HEK293 (cell line): ENCODE data around the gene SLC30A10.

Source experiments
- GLI4 ChIP-seq: fragments of 450-650 bp; formaldehyde crosslinking; IDR thresholded peaks from 2 replicates; pipeline ENCODE4 v1.5.1; 2016; ENCODE audit warnings: missing biosample characterization, missing genetic modification characterization
- PRDM1 ChIP-seq: fragments of 450-650 bp; formaldehyde crosslinking; IDR thresholded peaks from 2 replicates; pipeline ENCODE4; 2016; ENCODE audit warnings: missing biosample characterization, missing genetic modification characterization
- ZBTB1 ChIP-seq: fragments of 450-650 bp; formaldehyde crosslinking; IDR thresholded peaks from 2 replicates; pipeline ENCODE4 v1.5.1; 2016; ENCODE audit warnings: missing biosample characterization, missing genetic modification characterization
- ZBTB8A ChIP-seq: fragments of 450-650 bp; formaldehyde crosslinking; IDR thresholded peaks from 2 replicates; pipeline ENCODE4 v1.5.1; 2016; ENCODE audit warnings: missing biosample characterization, missing genetic modification characterization
- ZNF10 ChIP-seq: fragments of 450-650 bp; formaldehyde crosslinking; IDR thresholded peaks from 2 replicates; pipeline ENCODE4 v1.5.1; 2017; ENCODE audit warnings: missing biosample characterization, missing genetic modification characterization
- ZNF146 ChIP-seq: fragments of 450-650 bp; formaldehyde crosslinking; IDR thresholded peaks from 2 replicates; pipeline ENCODE4 v1.5.1; 2016; ENCODE audit warnings: missing biosample characterization, missing genetic modification characterization
- ZNF211 ChIP-seq: fragments of 450-650 bp; formaldehyde crosslinking; IDR thresholded peaks from 2 replicates; pipeline ENCODE4 v1.5.1; 2016; ENCODE audit warnings: low read depth, missing biosample characterization, missing genetic modification characterization
- ZNF266 ChIP-seq: fragments of 450-650 bp; formaldehyde crosslinking; IDR thresholded peaks from 2 replicates; pipeline ENCODE4 v1.5.1; 2016; ENCODE audit warnings: missing biosample characterization, missing genetic modification characterization, low read depth
- ZNF274 ChIP-seq, 2 experiments: fragments of 200-500 bp in 1 of 2; fragments of 450-650 bp in 1 of 2; sonication (Bioruptor generic) in 1 of 2; formaldehyde crosslinking in 1 of 2; IDR thresholded peaks; 2 replicates each; pipeline versions ENCODE4 v1.5.1 to v1.6.1; 2014 to 2016; ENCODE audit warnings: borderline replicate concordance in 1 of 2, inconsistent platforms in 1 of 2, low read length in 1 of 2, missing biosample characterization in 1 of 2, missing genetic modification characterization in 1 of 2
- ZNF354C ChIP-seq: fragments of 450-650 bp; formaldehyde crosslinking; IDR thresholded peaks from 2 replicates; pipeline ENCODE4 v1.5.1; 2016; ENCODE audit warnings: missing biosample characterization, missing genetic modification characterization, low read depth, borderline replicate concordance
- TF ChIP-seq, protein P1 (sequence below): fragments of 450-650 bp; formaldehyde crosslinking; IDR thresholded peaks from 2 replicates; pipeline ENCODE4 v1.5.1; 2016; ENCODE audit warnings: missing biosample characterization, missing genetic modification characterization
- TF ChIP-seq, protein P2 (sequence below): fragments of 450-650 bp; formaldehyde crosslinking; IDR thresholded peaks from 2 replicates; pipeline ENCODE4 v1.5.1; 2016; ENCODE audit warnings: missing biosample characterization, missing genetic modification characterization
- TF ChIP-seq, protein P3 (sequence below): sonication (generic); formaldehyde crosslinking; IDR thresholded peaks from 2 replicates; pipeline ENCODE4 v1.8.1; 2022; ENCODE audit warnings: mild to moderate bottlenecking, moderate library complexity, missing genetic modification reagents

DNA sequence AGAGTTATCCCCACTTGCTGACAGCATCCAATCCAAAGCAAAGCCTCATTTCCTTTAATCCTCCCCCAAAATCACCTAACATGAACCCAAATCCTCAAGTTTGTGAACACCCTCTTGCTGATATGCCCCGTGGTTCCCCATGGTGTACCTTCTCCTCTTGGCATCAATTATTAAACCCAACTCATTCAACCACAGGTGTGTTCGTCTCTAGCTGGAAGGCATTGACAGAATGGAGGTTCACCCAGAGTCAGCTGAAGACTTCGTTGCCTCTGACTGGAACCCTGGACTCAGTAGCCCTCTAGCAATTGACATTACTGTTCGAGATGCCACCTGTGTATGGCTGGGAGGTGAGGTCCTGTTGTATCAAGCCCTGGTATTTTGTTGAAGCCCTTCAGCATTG is 22.8 kb downstream of the SLC30A10 start:
- TF ChIP-seq ZNF10: no peak
- TF ChIP-seq, protein P1, sequence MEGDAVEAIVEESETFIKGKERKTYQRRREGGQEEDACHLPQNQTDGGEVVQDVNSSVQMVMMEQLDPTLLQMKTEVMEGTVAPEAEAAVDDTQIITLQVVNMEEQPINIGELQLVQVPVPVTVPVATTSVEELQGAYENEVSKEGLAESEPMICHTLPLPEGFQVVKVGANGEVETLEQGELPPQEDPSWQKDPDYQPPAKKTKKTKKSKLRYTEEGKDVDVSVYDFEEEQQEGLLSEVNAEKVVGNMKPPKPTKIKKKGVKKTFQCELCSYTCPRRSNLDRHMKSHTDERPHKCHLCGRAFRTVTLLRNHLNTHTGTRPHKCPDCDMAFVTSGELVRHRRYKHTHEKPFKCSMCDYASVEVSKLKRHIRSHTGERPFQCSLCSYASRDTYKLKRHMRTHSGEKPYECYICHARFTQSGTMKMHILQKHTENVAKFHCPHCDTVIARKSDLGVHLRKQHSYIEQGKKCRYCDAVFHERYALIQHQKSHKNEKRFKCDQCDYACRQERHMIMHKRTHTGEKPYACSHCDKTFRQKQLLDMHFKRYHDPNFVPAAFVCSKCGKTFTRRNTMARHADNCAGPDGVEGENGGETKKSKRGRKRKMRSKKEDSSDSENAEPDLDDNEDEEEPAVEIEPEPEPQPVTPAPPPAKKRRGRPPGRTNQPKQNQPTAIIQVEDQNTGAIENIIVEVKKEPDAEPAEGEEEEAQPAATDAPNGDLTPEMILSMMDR (tag by site-specific recombination): no peak
- no peak for TF ChIP-seq ZBTB1 (tag by site-specific recombination)
- no peak for TF ChIP-seq PRDM1 (tag by site-specific recombination)
- no peak for TF ChIP-seq ZBTB8A (tag by site-specific recombination)
- no peak for TF ChIP-seq ZNF266 (tag by site-specific recombination)
- TF ChIP-seq, protein P2, sequence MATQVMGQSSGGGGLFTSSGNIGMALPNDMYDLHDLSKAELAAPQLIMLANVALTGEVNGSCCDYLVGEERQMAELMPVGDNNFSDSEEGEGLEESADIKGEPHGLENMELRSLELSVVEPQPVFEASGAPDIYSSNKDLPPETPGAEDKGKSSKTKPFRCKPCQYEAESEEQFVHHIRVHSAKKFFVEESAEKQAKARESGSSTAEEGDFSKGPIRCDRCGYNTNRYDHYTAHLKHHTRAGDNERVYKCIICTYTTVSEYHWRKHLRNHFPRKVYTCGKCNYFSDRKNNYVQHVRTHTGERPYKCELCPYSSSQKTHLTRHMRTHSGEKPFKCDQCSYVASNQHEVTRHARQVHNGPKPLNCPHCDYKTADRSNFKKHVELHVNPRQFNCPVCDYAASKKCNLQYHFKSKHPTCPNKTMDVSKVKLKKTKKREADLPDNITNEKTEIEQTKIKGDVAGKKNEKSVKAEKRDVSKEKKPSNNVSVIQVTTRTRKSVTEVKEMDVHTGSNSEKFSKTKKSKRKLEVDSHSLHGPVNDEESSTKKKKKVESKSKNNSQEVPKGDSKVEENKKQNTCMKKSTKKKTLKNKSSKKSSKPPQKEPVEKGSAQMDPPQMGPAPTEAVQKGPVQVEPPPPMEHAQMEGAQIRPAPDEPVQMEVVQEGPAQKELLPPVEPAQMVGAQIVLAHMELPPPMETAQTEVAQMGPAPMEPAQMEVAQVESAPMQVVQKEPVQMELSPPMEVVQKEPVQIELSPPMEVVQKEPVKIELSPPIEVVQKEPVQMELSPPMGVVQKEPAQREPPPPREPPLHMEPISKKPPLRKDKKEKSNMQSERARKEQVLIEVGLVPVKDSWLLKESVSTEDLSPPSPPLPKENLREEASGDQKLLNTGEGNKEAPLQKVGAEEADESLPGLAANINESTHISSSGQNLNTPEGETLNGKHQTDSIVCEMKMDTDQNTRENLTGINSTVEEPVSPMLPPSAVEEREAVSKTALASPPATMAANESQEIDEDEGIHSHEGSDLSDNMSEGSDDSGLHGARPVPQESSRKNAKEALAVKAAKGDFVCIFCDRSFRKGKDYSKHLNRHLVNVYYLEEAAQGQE (tag by site-specific recombination): no peak
- no peak for TF ChIP-seq GLI4 (tag by site-specific recombination)
- TF ChIP-seq ZNF274 (IDR thresholded peaks at IDR 0.05; ENCODE audit: low read length): no peak
- no peak for TF ChIP-seq ZNF274 (tag by site-specific recombination; IDR thresholded peaks at IDR 0.05; ENCODE audit: borderline replicate concordance)
- TF ChIP-seq ZNF354C: no peak
- no peak for TF ChIP-seq ZNF211 (tag by site-specific recombination)
- TF ChIP-seq ZNF146 (tag by site-specific recombination): no peak
- TF ChIP-seq, protein P3, sequence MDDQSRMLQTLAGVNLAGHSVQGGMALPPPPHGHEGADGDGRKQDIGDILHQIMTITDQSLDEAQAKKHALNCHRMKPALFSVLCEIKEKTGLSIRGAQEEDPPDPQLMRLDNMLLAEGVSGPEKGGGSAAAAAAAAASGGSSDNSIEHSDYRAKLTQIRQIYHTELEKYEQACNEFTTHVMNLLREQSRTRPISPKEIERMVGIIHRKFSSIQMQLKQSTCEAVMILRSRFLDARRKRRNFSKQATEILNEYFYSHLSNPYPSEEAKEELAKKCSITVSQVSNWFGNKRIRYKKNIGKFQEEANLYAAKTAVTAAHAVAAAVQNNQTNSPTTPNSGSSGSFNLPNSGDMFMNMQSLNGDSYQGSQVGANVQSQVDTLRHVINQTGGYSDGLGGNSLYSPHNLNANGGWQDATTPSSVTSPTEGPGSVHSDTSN (CRISPR knock-in tag): no peak
